ENCODE data around the gene BRAT1. TPM values are rescaled to one million over a fixed set of nuclear protein-coding genes. Genes with fewer than 3 reads are reported as not detected.

The BRAT1 gene
- total RNA-seq, 1 donor from 2014 or later = 42.3 TPM

DNA sequence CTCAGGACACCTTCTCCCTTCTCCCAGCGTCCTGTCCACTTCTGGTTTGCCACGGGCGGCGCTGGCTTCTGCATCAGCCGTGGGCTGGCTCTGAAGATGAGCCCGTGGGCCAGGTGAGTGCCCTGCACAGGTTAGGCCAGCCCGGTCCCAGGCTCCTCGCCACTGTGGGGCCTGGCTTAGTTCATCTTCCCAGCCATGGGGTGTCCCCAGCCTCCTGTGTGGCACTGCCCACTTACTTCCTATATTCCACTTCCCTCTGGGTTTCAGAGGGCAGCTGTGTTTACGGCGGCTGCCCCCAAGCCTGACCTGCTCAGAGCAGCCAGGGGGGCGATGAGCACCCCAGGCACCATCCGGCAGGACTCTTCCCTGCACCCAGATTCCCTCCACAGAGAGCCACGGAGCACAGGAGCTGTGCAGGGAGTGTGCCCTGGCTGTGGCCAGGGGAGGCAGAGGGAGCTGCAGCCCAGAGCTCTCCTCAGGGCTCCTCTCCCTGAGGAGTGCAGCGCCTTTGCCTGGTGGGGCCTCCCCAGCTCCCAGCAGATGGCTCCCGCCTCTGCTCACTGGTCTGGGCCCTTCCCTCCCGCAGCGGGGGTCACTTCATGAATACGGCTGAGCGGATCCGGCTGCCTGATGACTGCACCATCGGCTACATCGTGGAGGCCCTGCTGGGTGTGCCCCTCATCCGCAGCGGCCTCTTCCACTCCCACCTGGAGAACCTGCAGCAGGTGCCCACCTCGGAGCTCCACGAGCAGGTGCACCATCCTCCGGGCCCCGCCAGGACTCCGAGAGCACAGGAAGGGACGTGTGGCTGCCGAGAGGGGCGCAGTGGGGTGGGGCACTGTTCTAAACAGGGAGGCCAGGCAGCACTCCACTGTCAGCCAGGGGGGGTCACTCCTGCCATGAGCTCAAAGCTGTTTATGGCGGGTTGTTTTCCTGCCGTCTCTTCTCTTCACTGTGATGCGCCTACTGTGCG is 29.4 kb downstream of the BRAT1 start:
- DNase-seq (ENCODE audit: extremely low read depth, low read depth, low spot score) = no peak

DNA sequence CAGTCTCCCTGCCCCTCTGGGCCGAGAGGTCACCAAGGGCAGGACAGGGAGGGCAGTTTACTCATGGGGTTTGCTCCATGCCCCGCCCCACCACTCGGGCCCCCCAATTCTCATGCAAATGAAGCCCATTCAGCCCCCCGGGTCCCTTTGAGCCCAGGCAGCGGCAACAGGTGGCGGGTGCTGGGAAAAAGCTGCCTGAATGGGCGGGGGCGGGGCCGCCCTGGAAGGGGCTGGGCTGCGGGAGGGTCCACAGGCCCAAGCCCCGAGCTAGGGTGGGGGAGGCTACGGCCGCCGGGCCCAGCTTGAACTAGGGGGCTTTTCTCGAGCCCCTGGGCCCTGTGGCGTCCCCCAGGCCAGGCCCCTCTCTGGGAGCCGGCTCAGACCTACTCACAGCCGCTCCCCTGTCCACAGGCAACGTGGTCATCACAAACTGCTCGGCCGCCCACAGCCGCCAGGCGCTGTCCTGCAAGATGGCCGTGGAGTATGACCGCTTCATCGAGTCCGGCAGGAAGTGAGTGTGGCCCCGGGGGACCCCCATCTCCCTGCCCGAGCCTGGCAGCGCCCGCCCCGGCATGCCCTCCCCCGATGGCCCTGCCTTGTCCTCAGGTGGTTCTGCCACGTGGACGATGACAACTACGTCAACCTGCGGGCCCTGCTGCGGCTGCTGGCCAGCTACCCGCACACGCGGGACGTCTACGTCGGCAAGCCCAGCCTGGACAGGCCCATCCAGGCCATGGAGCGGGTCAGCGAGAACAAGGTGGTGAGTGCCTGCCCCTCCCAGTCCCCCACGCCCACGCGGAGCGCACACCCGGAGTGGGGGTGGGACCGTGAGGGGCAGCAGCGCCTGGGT is 30.3 kb downstream of the BRAT1 start:
- no peak for DNase-seq (ENCODE audit: extremely low read depth, low read depth, low spot score)

DNA sequence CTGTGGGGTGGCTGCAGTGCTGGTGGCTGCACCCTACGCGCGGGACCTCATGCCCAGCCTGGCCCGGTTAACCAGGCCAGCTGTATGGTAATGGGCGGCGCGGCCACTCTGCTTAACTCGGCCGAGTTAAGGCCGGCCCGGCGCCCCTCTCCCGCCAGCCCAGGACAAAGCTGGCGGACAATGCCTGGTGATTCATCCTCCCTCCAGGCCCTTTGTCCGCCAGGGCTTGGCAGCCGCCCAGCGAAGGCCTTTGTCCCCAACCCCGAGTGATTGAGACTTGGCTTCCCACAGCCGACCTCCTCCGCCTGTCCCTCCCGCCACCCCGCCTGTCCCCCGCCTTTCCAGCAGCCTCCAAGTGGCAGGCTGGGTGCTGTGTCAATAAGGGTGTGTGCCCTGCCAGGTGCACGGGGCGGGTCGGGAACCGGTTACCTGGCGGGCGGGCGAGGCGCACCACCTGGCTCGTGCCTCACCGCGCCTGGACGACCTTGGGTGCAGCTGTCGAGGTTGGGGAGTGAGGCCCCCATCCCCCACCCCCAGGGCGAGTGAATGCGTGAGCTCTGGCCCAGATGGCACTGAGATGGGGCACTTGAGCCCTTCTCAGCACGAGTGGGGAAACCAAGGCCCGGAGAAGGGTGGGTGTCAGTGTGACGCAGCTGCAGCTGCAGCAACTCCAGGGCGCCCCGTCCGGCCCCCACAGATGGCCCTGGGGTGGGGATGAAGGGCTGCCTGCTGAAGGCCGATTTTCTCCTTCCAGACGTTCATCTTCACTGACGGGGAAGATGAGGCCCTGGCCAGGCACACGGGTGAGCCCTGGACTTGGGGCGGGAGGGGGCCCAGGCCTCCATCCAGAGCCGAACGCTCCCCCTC is 31.1 kb downstream of the BRAT1 start:
- no peak for DNase-seq (ENCODE audit: extremely low read depth, low read depth, low spot score)

DNA sequence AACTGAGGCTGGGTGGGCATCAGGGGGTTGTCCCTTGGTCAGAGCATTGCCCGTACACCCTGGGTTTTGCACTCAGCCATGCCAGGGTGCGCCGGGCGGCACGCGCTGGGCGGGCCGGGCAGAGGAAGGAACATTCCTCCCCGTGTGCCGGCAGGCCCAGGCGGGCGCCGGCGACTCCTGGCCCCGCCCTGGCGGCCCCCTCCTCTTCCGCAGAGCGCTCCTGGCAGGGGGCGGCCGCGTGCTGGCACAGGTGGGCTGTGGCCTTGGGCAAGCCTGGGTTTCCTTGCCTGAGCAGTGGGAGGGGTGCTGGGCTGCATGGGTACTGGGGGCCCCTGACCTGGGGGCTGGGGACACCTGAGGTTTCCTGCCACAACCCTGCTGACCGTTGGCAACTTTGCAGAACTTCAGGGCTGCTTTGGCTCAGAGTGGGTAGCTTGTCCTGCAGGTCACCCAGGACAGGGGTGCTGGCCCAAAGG is 31.8 kb downstream of the BRAT1 start:
- DNase-seq (ENCODE audit: extremely low read depth, low read depth, low spot score) = no peak

DNA sequence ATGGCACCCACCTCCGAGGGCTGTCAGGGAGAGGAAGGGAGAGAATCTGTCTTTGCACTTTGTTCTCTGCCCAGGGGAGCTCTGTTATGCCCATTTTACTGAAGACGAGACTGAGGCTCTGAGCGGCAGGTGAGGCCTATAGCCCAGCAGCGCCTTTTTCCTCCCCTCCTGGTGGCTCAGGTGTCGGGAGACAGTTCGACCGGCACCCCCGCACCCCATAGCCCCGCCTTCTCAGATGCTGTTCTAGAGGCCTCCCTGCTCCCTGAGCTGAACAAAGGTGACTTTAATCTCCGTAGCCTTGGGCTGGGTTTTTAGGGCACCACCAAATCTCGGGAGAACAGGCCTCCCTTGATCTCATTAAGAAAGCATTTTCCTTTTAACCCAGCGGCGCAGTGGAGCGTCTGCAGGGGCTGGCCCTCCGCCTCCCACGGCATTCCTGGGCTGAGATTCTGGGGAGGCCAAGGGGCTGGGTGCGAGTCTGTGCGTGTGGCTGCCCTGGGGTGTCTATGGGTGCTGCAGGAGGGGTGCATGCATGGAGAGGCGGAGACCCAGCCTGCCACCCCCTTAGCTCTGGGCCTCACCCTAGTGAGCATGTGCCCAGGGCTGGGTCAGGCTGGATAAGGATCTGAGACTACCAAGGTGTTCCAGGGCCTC is 32.4 kb downstream of the BRAT1 start:
- DNase-seq (ENCODE audit: extremely low read depth, low read depth, low spot score) = no peak

DNA sequence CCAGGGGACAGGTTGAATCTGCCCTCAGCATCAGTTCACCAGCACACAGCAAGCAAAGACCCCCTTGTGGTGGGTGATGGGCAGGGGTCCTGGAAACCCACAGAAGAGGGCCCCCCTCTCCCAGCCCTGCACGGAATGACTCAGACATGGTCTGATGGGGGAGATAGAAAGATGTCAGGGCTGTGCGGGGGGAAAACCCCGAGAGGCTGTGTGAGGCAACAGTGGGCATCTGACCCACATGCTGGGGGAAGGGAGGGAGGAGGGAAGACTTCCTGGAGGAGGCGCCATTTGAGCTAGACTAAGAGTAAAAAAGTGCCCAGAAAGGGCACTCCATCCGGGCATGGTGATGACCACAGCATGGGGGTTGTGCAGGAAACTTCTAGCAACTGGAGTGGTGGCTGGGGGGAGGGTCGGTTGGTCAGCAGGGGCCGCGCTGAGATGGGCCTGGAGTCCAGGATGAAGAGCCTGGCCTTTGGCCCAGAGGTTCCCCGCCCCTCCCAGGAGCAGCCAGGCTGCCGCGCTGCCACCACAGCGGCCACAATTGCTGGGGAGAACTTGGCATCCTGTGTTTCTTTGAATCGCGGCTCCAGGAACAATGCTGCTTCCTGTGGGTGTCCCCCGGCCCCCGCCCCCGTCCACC is 33.3 kb downstream of the BRAT1 start:
- DNase-seq (ENCODE audit: extremely low read depth, low read depth, low spot score) = no peak

DNA sequence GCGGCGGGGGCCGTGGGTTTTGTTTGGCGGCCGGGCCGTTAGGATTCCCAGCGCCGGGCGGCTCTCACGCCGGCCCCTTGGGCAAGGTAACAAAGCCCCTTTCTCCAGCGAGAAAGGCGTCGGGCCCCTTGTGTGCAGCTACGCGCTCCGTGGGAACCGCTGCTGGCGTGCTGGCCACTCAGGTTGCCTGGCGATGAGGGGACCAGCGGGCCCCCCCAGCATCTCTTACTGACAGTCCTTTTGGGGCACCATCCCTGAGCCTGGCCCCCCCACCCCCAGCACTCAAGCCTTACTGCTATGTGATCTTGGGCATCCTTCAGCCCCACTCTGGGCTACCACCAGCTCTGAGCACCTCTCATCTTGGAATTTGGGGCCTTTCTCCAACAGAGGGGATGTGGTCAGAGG is 34.0 kb downstream of the BRAT1 start:
- no peak for DNase-seq (ENCODE audit: extremely low read depth, low read depth, low spot score)

DNA sequence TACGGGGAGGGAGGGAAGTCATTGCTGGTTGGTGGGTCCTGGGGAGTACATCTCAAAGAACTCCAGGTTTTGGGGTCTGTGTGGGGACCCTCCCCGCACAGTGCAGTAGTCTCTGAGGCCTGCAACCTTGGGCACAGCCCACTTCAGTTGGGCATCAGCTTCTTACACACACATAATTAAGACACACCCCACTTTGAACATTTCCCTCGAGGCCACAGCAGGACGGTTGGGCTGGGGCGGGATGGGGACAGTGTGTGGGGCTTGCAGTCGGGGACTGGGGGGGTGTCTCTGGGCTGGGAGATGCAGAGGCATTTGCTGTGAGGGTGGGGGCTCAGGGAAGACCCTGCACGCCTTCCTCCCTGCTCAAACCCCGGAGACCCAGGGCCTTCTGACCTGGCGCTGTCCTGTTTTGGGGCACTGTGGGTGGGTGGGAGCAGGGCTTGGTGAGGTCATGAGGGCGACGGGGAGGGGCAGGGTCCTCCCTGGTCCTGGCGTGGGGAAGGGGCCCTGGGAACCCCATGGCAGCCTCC is 34.5 kb downstream of the BRAT1 start:
- DNase-seq (ENCODE audit: extremely low read depth, low read depth, low spot score) = no peak

DNA sequence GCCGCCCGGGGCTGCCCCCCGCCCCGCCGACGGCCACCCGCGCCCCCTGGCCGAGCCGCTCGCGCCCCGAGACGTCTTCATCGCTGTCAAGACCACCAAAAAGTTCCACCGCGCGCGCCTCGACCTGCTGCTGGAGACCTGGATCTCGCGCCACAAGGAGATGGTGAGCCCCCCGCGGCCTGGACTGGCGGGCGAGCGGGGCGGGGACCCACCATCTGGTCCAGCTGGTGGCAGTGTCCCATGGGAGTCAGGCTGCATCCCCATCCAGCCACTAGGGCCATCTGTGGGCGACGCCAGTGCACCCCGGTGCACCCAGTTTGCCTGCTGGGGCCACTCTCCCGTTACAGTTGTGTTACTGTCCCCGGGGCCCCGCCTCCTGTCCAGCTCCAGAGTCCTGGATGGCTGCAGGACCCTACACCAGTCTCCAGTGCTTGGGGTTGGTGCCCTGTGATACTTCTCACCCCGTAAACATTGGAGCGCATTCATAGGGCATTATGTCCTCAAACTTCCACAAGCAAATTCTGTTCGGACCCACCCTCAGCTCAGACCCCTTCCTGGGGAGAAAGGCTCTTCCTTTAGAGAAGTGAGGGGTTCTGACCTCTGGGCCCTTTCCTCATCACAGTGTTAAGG is 35.1 kb downstream of the BRAT1 start:
- no peak for DNase-seq (ENCODE audit: extremely low read depth, low read depth, low spot score)

DNA sequence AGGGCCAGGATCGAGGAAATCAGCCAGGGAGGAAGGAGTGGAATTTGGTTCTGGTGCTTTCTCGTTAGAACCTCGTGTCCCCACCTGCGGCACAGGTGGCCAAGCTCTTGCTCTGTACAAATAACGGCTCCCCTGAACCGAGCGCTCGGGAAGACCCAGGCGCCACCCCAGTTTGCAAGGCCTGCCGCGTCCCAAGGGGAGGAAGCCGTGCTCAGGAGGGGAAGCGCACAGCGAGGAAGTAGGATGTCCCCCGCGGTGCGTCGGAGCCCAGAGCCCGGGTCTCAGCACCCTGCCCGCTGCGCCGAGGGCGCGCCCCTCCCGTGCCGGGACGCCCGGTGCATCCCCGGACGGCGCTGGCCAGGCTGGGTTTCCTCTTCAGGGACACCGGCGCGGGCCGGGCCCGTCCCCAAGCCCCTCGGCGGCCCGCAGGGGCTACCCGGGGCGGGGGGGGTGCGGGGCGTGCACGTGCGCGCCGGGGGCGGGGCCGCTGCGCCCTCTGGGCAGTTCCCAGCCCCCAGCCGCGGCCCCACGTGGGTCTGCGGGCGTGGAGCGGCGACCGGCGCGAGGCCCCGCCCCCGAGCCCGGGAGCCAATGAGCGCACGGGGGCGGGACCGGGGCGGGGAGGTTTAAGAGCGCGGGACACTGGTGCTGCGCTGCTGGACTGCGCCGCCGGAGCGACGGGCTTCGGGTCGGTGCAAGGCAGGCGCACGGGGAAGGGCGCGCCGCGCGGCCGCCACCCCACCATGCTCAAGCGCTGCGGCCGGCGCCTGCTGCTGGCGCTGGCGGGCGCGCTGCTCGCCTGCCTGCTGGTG is 36.0 kb downstream of the BRAT1 start, which contains the start of gene LFNG:
TSS of gene LFNG (plus strand) at position 656 of the 812 bp plus-strand sequence. CDS start at position 744, 88 bp downstream.
- DNase-seq (ENCODE audit: extremely low read depth, low read depth, low spot score) = no peak

DNA sequence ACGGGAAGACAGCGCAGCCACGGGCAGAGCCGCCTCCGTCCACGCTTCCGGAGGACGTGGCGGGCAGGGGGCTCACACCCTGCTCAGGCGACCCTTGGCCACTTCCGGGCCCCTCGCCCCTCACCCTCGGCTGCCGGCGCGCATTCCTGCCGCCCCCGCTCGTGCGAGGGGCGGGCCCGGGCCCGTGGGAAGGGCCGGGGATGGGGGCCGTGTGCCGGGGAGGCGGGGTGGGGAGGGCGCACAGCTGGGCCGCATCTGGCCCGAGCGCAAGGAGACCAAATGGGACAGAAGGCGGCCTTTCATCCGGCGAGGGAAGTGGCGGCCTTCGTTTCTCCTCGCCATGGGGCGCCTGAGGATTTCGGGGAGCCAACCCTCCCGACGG is 36.6 kb downstream of the BRAT1 start:
- no peak for DNase-seq (ENCODE audit: extremely low read depth, low read depth, low spot score)

DNA sequence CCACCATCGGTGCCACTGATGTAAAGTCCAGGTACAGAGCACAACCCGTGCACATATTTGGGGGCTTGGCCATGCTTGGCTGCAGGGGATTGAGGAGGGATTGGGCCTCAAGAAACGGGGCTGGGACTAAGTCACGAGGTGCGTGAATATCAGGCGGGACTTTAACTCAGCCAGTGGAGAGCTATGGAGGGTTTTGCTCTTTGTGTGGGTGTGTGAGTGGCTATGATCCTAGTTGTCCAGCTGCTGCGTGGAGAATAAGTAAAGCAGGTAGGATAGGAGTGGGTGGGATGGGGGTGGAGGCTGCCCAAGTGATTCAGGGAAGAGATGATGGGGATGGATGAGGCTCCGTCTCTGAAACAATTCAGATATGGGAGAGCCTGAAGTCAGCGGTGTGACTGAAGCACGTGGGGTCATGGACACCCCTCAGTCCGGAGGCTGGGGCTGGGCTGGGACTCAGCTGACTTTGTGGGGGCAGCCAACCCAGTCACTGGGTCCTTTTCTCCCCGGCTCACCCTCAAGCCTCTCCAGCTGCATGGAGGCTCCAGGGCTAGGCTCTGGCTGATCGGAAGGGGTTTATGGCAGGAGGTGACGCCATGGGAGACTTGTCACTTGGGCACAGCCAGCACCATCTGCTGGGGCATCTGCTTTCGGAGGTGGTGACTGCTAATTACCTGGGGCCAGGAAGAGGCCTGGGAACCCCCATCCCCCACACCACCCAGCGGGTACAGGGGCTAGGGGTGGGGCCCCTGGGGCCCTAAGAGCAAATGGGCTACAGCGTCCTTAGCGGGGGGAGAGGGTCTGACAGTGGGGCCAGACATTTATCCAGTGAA is 37.4 kb downstream of the BRAT1 start:
- DNase-seq (ENCODE audit: extremely low read depth, low read depth, low spot score) = no peak

DNA sequence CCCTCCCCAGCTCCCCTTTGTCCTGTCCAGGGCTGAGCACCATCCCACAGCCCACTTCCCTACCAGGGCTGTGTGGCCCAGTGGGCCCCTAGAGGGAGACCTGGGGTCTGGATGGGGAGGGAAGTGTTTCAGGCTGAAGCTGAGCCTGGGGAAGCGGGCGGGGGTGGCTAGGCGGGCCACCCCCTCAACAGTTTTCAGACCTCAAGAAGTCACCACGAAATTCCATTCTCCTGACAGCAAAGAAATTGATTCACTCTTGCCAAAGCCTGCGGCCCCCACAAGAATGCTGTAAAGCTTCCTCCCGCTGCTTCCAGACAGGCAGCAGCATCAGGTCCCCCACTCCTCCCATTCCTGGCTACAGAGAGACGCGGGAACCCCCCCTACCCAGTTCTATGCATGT is 38.3 kb downstream of the BRAT1 start:
- no peak for DNase-seq (ENCODE audit: extremely low read depth, low read depth, low spot score)

DNA sequence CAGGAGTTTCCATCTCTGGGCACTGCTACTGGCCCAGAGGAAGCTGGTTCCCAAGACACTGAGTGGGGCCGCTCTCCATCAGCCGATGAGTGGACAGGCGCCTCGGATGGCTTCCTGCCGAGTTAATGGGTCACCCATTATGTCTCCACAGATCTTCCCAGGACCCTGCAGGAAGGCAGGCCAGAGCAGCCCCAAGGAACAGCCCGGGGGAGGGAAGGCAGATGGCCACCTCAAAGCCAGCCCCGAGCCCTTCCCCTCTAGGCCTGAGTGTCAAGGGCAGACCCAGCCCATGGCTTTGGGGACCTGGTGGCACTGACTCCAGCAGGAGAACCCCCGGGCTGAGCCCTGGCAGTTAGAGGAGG is 39.1 kb downstream of the BRAT1 start:
- DNase-seq (ENCODE audit: extremely low read depth, low read depth, low spot score) = no peak

DNA sequence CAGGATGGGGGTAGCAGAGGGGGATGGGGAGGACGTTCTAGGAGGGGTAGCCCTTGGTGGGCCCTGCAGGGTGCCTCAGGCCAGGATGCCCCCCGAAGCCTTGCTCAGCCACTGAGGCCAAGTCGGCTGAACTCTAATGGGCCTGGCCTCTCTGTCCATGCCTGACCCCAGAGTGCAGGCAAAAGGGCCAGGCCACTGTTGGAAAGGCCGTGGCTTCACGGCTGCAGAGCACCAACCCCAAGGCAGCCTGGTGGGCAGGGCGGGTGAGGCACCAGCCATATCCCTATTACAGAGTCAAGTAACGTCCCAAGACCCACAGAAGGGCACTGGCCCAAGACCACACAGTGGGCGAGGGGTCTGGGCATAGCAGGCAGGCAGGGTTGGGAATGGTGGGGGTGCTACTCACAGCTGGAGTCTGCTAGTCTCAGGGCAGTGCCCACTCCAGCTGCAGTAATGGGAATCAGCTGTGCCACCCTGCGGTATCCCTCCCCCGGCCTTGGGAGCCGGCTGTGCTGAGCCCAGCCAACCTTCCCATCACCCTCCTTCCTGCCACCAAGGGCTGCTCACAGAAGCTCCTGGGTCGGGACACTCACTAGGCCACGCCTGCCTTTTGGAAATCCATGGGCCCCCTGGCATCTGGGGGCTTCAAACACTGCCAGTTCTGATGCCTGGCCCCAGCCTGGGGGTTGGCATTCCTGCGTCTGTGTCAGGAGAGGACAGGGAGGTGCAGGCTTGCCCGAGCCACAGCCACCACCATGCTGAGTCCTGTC is 39.7 kb downstream of the BRAT1 start:
- DNase-seq (ENCODE audit: extremely low read depth, low read depth, low spot score) = no peak

Measured in glomerular endothelial cell (primary cell).